Neural crest cell (in vitro differentiated cells): Measurements from ENCODE around the gene CLDN24. TPM values are rescaled to one million over a fixed set of nuclear protein-coding genes. Genes with fewer than 3 reads are reported as not detected.

Source experiments
- DNase-seq: peaks from one replicate; pipeline ENCODE4 v3.0.0; 2021; ENCODE audit warnings: low read depth, mixed read lengths, low spot score
- H3K27ac Mint-ChIP-seq: one replicate; pipeline ENCODE4 v1.8.0; 2021; ENCODE audit warnings: mild to moderate bottlenecking, mixed read lengths; ENCODE audit not compliant: unreplicated experiment
- H3K27me3 Mint-ChIP-seq: 2 replicates; pipeline ENCODE4 v1.8.0; 2021; ENCODE audit warnings: low read depth, mild to moderate bottlenecking, mixed read lengths
- H3K36me3 Mint-ChIP-seq: 2 replicates; pipeline ENCODE4 v1.8.0; 2021; ENCODE audit warnings: low read depth, mild to moderate bottlenecking, mixed read lengths
- H3K4me1 Mint-ChIP-seq: 2 replicates; pipeline ENCODE4 v1.8.0; 2021; ENCODE audit warnings: mixed read lengths
- H3K4me3 Mint-ChIP-seq: one replicate; pipeline ENCODE4 v1.8.0; 2021; ENCODE audit warnings: mild to moderate bottlenecking, mixed read lengths
- H3K9me3 Mint-ChIP-seq: 2 replicates; pipeline ENCODE4 v1.8.0; 2021; ENCODE audit warnings: mixed read lengths
- total RNA-seq: library from RNA; stranded (reverse); gene quantifications from 2 replicates; pipeline ENCODE4 v1.2.1, GENCODE V29; 2021
- TF ChIP-seq, protein P1 (sequence below): fragments of 200-600 bp; sonication (generic); conservative IDR thresholded peaks from 2 replicates; pipeline ENCODE4 v1.5.0; 2021; ENCODE audit warnings: antibody characterized with exemption, mild to moderate bottlenecking

Gene CLDN24
- total RNA-seq, 1 donor from 2014 or later: not detected

DNA sequence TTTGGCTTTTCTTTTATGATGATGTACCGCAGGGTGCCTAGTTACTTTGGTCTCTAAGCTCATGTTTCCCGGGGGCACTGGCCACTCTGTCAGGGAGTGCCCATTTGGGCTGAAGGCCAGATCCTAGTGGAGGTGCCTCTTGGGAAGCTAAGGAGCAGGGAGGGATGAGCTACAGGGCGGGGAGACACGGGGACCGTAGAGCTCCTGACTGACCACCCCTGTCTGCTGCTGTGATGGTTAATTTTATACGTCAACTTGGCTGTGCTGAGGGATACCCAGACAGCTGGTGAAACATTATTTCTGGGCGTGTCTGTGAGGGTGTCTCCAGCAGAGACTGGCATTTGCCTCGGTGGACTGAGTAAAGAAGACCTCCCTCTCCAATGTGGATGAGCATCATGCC, 24.9 kb upstream of the CLDN24 start:
- Mint-ChIP-seq H3K9me3 (peaks cover 4% of the 10 kb centered on the region), H3K36me3 (no peaks in the 10 kb centered on the region), H3K4me1 (peaks cover 19% of the 10 kb centered on the region), H3K27me3 (no peaks in the 10 kb centered on the region), H3K27ac (no peak overlapping the region), H3K4me3 (no peak overlapping the region)
- TF ChIP-seq, protein P1, sequence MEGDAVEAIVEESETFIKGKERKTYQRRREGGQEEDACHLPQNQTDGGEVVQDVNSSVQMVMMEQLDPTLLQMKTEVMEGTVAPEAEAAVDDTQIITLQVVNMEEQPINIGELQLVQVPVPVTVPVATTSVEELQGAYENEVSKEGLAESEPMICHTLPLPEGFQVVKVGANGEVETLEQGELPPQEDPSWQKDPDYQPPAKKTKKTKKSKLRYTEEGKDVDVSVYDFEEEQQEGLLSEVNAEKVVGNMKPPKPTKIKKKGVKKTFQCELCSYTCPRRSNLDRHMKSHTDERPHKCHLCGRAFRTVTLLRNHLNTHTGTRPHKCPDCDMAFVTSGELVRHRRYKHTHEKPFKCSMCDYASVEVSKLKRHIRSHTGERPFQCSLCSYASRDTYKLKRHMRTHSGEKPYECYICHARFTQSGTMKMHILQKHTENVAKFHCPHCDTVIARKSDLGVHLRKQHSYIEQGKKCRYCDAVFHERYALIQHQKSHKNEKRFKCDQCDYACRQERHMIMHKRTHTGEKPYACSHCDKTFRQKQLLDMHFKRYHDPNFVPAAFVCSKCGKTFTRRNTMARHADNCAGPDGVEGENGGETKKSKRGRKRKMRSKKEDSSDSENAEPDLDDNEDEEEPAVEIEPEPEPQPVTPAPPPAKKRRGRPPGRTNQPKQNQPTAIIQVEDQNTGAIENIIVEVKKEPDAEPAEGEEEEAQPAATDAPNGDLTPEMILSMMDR: no peak
- DNase-seq: no peak

GRCh38 chr4:183345261-183345660, 23.0 kb upstream of the CLDN24 start:
- TF ChIP-seq, protein P1: no peak
- H3K27ac Mint-ChIP-seq: peak overlapping the region; percentile 96
- H3K9me3 Mint-ChIP-seq: peaks cover 2% of the 10 kb centered on the region
- H3K4me3 Mint-ChIP-seq: no peak overlapping the region
- H3K36me3 Mint-ChIP-seq: no peaks in the 10 kb centered on the region
- H3K4me1 Mint-ChIP-seq: peaks cover 7% of the 10 kb centered on the region
- no peaks in the 10 kb centered on the region for H3K27me3 Mint-ChIP-seq
- no peak for DNase-seq

DNA sequence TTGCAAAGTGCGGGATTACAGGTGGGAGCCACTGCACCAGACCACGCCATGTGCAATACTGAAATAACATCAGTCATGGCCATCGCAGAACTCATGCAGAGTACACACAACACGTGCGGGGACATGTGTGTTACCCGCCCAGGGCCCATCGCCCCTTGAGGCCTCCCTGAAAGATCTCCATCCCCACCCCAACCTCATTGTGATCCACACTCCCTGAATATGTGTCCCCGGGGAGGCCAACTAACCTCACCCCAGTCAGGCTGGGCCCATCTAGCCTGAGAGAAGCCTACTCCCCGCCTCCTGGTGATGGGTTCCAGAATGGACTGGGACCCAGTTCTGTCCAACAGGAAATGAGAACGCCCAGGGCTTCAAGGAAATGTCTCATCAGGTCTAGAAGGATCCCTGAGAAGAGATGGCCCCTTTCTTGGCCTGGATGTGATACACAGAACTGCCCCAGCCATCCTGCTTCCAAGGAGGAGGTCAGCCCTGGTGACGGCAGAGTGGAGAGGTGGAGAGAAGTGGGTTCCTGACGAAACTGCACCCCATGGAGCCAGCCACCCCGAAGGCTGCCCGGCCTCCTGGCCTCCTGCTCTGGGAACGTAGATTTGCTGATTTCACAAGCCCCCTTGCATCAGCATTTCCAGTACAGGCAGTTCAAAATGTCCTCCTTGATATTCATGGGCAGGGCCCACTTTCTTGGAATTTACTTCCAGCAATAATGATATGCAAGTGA, 22.5 kb upstream of the CLDN24 start:
- Mint-ChIP-seq H3K27ac (no peak overlapping the region), H3K27me3 (no peaks in the 10 kb centered on the region), H3K9me3 (peaks cover 2% of the 10 kb centered on the region), H3K4me3 (no peak overlapping the region), H3K4me1 (peaks cover 6% of the 10 kb centered on the region), H3K36me3 (no peaks in the 10 kb centered on the region)
- TF ChIP-seq, protein P1: no peak
- no peak for DNase-seq

GRCh38 chr4:183343730-183344129, 21.5 kb upstream of the CLDN24 start:
- Mint-ChIP-seq H3K4me3 (no peak overlapping the region), H3K9me3 (peaks cover 2% of the 10 kb centered on the region), H3K36me3 (no peaks in the 10 kb centered on the region), H3K4me1 (peaks cover 6% of the 10 kb centered on the region), H3K27me3 (no peaks in the 10 kb centered on the region), H3K27ac (no peak overlapping the region)
- DNase-seq: no peak
- TF ChIP-seq, protein P1: no peak

GRCh38 chr4:183342541-183343533, 20.6 kb upstream of the CLDN24 start:
- peaks cover 2% of the 10 kb centered on the region for H3K9me3 Mint-ChIP-seq
- H3K27me3 Mint-ChIP-seq: no peaks in the 10 kb centered on the region
- peaks cover 6% of the 10 kb centered on the region for H3K4me1 Mint-ChIP-seq
- no peak overlapping the region for H3K27ac Mint-ChIP-seq
- H3K4me3 Mint-ChIP-seq: no peak overlapping the region
- no peaks in the 10 kb centered on the region for H3K36me3 Mint-ChIP-seq
- no peak for DNase-seq
- TF ChIP-seq, protein P1: no peak
